LNCAP (cell line): ENCODE measurements around the gene GATA3.

Source experiments
- TF ChIP-seq, protein P1 (sequence below): fragments of 450-650 bp; IDR thresholded peaks from 2 replicates; pipeline ENCODE4 v1.5.1; 2017; ENCODE audit warnings: mild to moderate bottlenecking

GATA3 gene

GRCh38 chr10:8069108-8069507, 14.6 kb downstream of the GATA3 start:
- TF ChIP-seq, protein P1, sequence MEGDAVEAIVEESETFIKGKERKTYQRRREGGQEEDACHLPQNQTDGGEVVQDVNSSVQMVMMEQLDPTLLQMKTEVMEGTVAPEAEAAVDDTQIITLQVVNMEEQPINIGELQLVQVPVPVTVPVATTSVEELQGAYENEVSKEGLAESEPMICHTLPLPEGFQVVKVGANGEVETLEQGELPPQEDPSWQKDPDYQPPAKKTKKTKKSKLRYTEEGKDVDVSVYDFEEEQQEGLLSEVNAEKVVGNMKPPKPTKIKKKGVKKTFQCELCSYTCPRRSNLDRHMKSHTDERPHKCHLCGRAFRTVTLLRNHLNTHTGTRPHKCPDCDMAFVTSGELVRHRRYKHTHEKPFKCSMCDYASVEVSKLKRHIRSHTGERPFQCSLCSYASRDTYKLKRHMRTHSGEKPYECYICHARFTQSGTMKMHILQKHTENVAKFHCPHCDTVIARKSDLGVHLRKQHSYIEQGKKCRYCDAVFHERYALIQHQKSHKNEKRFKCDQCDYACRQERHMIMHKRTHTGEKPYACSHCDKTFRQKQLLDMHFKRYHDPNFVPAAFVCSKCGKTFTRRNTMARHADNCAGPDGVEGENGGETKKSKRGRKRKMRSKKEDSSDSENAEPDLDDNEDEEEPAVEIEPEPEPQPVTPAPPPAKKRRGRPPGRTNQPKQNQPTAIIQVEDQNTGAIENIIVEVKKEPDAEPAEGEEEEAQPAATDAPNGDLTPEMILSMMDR, result no peak

GRCh38 chr10:8069627-8070026, 15.1 kb downstream of the GATA3 start:
- TF ChIP-seq, protein P1, result no peak

GRCh38 chr10:8070440-8070839, 16.0 kb downstream of the GATA3 start:
- TF ChIP-seq, protein P1, result no peak

- TF ChIP-seq, protein P1, result no peak
These were observed 16.5 kb downstream of the GATA3 start for GRCh38 chr10:8071006-8071405.

GRCh38 chr10:8071666-8072065, 17.2 kb downstream of the GATA3 start:
- TF ChIP-seq, protein P1, result no peak

DNA sequence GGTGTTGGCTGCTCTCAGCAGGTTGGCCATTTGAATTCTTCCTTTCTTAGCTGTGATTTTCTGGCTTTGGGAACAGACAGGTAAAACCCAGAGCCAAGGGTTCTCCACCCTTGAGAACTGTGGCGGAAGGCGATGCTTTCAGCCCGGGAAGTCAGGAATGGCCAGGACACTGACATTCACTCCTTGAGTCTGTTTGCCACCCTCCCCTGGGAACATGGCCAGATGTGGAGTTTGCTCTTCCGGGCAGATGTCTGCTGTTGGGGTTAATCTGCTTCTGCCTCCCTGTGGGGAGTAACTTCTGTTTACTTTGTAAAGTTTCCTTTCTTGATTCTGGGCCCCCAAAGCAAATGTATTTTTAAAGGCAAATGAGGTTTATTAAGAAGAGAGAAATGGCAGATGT, 17.7 kb downstream of the GATA3 start:
- TF ChIP-seq, protein P1, result no peak

DNA sequence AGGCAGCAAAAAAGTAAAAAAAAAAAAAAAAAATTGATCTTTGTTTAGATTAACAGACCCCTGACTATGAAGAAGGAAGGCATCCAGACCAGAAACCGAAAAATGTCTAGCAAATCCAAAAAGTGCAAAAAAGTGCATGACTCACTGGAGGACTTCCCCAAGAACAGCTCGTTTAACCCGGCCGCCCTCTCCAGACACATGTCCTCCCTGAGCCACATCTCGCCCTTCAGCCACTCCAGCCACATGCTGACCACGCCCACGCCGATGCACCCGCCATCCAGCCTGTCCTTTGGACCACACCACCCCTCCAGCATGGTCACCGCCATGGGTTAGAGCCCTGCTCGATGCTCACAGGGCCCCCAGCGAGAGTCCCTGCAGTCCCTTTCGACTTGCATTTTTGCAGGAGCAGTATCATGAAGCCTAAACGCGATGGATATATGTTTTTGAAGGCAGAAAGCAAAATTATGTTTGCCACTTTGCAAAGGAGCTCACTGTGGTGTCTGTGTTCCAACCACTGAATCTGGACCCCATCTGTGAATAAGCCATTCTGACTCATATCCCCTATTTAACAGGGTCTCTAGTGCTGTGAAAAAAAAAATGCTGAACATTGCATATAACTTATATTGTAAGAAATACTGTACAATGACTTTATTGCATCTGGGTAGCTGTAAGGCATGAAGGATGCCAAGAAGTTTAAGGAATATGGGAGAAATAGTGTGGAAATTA, 19.4 kb downstream of the GATA3 start:
- TF ChIP-seq, protein P1, result no peak

DNA sequence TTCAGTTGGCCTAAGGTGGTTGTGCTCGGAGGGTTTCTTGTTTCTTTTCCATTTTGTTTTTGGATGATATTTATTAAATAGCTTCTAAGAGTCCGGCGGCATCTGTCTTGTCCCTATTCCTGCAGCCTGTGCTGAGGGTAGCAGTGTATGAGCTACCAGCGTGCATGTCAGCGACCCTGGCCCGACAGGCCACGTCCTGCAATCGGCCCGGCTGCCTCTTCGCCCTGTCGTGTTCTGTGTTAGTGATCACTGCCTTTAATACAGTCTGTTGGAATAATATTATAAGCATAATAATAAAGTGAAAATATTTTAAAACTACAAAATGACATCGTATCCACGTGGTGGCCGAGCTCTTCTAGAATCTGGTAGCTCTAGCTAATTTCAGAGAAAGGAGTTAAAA, 20.4 kb downstream of the GATA3 start:
- TF ChIP-seq, protein P1, result no peak
